Activated CD4-positive, CD25-positive, alpha-beta regulatory T cell treated with anti-CD3 and anti-CD28 coated beads, Interleukin-2, amount 50 U/mL, for 16 hours (primary cell): ENCODE results near the gene SH3RF1.

Source experiments
- DNase-seq: peaks from one replicate; pipeline ENCODE4 v3.0.0-alpha.2; 2020; ENCODE audit warnings: low read depth, low spot score

Gene SH3RF1

GRCh38 chr4:169136796-169137557 lies 133.8 kb downstream of the SH3RF1 start:
- DNase-seq, result no peak

DNA sequence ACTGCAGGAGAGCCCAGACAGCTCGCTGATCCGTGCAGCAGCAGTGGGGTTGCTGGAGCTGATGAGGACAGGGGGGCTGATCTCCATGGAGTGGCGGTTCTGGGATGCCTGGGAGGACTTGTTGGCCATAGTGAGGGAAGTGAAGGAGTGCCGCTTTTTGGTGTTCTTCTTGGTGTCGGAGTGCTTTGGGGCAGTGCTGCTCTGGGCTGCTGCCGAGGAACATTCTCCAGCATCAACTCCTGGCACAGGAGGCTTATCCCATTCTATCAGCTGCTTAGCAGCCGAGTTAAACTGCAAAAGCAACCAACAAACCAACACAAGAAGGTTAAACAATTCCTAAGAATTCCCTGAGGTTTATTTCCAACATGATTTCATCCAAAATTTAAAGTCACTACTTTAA lies 134.4 kb downstream of the SH3RF1 start:
- no peak for DNase-seq

DNA sequence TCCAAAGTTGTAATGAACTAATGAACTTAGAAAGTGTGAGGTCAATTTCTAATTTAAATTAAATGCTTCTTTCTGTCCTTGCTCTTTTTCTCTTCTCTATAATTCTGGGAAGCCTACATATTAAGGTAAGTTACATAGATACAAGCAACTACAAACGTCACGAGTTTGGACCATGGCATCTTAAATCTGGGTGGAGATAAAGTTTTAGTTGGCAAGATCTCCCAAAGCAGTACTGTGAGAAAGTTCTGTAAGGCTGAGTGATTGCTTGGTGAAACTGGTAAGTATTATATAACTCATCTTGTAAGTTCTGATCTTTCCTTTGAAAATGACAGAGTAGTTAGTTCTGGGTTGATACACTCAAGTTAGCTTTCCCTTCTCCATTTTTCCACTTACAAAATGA lies 135.0 kb downstream of the SH3RF1 start:
- no peak for DNase-seq

GRCh38 chr4:169133932-169134331 lies 136.8 kb downstream of the SH3RF1 start:
- DNase-seq, result no peak

DNA sequence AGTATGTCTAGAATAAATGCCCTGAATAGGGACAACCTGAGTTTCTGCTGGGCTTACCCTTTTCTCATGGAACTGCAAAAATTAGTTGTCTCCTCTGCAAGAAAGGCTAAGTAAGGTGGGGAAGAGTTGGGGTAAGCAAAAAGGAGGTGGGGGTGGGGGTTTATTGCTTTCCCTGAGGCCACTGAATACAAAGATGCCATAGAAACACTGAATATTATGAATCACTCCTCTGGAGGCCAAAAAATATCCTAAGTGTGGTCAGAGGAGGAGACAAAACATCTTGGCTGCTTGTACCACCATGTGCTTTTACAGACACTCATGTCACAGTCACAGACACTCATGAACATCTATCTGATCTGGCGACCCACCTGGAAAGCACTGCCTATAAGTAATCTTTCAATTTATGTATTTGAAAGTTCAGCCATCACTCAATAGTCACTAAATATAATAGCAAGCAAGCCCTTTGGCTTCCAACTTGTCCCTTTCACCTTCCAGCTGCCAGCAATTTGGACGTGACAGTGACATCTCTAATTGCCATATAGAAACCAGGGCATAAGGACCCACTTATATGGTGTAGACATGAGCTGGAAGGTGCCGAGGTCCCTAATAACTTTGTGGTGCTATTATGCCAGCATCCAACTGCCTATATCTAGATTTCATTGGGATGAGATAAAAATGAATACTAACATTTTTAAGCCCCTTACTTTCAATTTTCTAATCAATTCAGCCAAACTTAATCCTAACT lies 138.0 kb downstream of the SH3RF1 start:
- no peak for DNase-seq

GRCh38 chr4:169131556-169132208 lies 139.1 kb downstream of the SH3RF1 start:
- DNase-seq, result no peak

GRCh38 chr4:169128902-169129301 lies 141.9 kb downstream of the SH3RF1 start:
- DNase-seq, result no peak

- no peak for DNase-seq
Measured at GRCh38 chr4:169127314-169127713, 143.4 kb downstream of the SH3RF1 start.

DNA sequence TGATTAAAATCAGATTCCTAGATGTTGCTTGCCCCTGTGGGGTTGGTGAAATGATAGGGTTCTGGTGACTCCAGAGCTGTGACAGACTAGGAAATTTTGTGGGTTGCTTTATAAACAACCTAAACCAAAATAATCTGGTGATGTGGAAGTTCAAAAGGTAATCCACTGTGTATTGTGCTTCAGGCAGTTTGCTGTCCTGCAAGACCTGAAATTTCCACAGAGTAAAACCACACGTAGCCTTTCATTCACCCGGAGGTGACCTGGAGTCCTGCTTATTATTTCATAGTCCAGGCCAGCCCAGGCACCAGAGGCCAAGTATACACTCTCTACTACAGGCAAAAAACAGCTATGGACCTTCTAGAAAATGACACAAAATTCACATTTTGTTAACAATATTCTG lies 146.1 kb downstream of the SH3RF1 start:
- DNase-seq, result no peak

- no peak for DNase-seq
Measured at GRCh38 chr4:169122422-169122821, 148.3 kb downstream of the SH3RF1 start.

GRCh38 chr4:169121861-169122382 lies 148.8 kb downstream of the SH3RF1 start:
- no peak for DNase-seq

DNA sequence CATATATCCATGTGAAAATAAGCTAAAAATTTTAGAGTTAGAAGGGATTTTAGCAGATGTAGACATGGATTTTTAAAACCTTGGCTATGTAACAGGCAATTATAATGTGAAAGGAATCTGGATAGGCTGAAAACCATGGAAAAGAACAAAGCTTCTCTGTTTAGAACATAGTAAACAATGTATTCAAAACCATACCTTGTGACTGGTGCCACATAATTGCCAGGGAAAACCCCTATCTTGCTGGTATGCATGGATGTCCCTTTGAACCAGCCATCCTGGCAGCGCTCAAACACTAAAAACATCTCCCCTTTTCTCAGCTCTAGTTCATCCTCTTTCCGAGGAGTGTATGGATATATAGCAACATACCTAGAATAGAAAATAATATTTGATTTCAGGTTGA lies 150.1 kb downstream of the SH3RF1 start:
- DNase-seq, result no peak

GRCh38 chr4:169119536-169119935 lies 151.2 kb downstream of the SH3RF1 start:
- no peak for DNase-seq

- no peak for DNase-seq
Measured at GRCh38 chr4:169117591-169118081, 153.1 kb downstream of the SH3RF1 start.

GRCh38 chr4:169116270-169116901 lies 154.4 kb downstream of the SH3RF1 start:
- DNase-seq, result no peak

DNA sequence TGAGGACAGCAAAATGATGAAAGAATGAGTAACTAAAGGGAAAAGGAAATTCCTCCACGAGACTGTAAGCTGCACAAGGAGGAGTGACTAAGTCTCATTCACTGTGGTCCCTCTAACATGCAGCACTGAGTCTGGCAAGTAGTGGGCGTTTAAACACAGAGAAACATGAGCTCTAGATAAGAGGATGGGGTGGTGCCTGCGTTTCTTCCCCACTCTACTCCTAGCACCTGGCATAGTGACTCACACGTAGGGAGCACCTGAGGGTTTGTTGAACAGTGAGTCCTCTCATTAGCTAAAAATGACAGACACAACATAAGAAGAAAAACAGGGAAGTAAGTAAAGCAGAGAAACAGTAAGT lies 154.9 kb downstream of the SH3RF1 start:
- DNase-seq, result no peak

DNA sequence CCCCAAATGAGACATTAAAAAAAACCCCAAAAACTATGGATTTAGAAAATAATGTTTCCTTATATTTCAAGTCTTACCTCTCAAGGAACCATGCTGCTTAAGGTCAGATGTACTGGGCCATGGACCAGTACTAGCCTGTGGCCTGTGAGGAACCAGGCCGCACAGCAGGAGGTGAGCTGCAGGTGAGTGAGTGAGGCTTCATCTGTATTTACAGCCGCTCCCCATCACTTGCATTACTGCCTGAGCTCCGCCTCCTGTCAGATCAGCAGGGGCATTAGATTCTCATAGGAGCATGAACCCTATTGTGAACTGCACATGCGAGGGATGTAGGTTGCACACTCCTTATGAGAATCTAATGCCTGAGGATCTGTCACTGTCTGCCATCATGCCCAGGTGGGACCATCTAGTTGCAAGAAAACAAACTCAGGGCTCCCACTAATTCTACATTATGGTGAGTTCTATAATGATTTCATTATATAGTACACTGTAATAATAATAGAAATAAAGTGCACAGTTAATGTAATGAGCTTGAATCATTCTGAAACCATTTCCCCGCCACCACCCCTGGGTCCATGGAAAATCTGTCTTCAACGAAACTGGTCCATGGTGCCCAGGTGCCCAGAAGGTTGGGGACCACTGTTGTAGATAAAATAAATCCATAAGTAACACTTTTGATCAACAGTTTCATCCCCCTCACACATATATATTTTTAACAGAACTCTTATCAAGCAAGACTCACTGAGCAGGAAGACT lies 155.4 kb downstream of the SH3RF1 start:
- DNase-seq, result no peak

DNA sequence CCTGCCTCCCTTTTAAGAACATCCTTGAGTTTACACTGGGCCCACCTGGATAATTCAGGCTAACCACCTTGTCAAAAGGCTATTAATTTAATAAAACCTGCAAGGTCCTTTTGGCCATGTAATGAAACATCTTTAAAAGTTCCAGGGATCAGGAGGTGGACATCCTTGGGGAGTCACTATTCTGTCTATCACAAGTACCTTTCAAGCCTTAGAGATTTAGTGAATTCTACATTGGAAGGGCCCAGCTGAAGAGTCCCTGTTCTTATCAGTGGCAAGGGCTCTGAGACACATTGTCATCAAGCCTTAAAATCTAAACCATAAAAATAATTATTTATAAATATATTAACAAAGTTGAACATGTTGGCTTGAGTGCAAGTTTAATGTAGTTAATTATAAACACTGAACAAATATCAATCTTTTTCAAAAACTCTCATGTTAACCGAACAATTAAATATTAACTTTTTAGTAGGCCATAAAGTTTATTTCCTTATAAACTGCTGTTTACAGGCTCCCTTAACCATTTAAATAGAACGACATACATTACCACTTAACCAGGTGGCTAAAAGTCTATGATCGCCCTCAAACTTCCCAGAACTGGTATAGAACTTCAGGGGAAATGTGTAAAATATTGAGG lies 156.3 kb downstream of the SH3RF1 start:
- no peak for DNase-seq

DNA sequence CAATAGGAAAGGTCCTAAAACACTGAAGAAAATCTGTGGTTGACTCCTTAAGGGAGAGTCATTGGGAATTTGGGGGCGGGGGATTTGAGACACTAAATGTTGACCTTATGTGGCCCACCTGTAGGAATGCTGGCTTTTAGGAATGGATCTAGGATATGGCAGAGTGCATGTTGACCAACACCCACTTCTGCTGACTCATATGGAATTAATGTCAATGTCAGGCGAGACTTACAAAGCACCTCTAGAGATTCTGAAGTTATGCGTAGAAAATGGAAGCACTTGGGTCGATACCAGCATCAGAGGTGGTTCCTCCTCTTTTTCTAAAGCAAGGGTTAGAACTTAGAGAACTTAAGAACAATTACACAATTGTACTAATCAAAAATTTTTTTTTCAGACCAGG lies 160.1 kb downstream of the SH3RF1 start:
- DNase-seq, result no peak

GRCh38 chr4:169109035-169109675 lies 161.6 kb downstream of the SH3RF1 start:
- no peak for DNase-seq
